ENCODE data around the gene B3GNT5. TPM values are rescaled to one million over a fixed set of nuclear protein-coding genes. Genes with fewer than 3 reads are reported as not detected.

B3GNT5 gene
- total RNA-seq, 1 donor from 2014 or later = 23.4 TPM

DNA sequence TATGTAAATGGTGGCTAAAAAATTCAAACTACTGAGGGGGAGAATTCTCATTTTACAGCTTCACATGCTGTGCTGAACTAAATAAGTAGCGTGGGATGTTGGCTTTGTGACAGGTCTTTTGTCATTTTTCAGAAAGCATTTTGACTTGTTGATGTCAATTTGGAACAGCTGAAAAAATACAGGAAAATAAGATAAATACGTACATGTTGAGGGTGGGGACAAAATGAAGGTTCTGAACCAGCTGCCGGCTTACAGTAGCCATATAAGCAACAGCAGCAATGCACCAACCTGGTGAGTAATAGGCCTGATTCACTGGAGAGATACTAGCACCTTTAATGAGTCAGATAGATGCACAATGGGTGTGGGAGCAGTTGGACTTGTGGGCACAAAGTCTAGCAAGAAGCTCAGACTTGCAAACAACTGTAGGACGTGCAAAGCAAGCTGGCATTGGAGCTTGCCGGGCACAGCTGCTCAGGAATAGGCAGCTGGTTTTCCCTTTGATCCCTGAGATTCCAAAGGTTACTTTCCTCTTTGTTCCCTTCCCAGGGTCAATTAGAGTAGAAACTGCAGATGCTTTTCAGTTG lies 12.9 kb downstream of the B3GNT5 start:
- DNase-seq = peak; percentile 20

DNA sequence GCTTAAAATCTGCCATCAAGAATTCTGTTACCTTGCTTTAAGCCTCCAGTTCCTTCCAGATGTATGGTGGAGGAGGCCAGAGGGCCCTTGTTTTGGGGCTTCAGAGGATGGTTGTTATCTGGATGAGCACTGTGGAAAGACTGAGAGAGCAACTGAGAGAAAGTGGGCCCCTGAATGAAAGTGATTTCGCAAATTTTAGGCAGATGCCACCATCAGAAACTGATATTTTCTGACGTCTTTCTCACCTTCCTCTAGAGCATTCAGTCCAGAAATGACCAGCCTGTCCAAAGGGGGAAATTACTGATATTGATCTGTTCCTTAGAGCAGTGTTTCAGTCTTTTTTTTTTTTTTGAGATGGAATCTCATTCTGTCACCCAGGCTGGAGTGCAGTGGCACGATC lies 13.4 kb downstream of the B3GNT5 start:
- DNase-seq = no peak

DNA sequence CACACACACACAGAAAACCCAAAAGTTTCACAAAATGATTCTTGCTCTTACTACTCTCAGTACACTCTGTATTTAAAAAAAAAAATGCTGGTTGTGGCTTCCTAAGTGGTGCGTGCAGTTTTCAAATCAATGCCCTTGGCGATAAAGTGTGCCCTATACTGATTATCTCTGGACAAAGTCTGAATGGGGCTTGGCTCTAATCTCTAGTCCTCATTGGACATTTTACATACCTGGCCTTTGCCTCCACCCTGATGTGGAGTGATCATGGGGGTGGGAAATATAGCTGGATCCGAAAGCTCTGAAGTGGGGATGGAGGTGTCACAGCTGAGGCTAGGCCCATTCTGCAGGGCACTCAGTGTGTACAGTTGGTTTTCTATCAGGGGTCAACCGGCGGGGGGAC lies 14.1 kb downstream of the B3GNT5 start:
- no peak for DNase-seq

DNA sequence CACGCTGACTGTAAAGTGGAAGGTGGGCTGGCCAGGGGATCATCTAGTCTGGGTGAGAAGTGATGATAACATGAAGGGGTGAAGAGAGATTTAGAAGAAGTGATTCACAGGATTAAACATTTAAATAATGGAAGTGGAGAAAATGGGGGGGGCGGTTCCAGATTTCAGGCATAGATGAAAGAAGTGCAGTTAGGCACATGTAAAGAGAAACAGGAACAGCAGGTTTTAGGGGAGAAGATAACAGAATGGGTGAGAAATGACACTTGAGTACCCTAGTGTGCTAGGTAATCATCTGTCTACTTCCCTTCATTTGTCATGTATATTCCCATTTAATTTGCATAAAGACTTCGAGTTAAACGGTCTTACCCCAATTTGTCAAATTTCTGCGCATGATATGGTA lies 15.3 kb downstream of the B3GNT5 start:
- DNase-seq = no peak

DNA sequence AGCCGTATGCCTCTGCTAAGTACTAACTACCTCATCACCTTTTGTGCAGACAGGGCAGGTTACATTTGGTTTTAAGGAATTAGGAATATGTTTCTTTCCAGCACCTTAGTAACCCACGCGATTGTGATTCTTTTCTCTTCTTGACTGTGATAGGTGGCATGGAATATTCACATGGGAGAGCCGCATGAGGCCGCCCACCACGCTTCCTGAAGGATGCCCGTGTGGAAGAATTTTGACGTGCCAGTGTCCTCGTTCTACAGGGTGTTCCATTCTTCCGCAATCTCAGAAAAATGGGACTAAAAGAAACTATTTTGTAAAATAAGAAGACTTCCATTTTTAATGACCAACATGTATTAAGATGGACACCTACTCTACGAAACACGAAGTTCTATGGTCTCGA lies 16.3 kb downstream of the B3GNT5 start:
- DNase-seq = no peak

DNA sequence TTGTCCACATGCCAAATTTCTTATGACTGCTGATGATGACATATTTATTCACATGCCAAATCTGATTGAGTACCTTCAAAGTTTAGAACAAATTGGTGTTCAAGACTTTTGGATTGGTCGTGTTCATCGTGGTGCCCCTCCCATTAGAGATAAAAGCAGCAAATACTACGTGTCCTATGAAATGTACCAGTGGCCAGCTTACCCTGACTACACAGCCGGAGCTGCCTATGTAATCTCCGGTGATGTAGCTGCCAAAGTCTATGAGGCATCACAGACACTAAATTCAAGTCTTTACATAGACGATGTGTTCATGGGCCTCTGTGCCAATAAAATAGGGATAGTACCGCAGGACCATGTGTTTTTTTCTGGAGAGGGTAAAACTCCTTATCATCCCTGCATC lies 17.3 kb downstream of the B3GNT5 start:
- no peak for DNase-seq

DNA sequence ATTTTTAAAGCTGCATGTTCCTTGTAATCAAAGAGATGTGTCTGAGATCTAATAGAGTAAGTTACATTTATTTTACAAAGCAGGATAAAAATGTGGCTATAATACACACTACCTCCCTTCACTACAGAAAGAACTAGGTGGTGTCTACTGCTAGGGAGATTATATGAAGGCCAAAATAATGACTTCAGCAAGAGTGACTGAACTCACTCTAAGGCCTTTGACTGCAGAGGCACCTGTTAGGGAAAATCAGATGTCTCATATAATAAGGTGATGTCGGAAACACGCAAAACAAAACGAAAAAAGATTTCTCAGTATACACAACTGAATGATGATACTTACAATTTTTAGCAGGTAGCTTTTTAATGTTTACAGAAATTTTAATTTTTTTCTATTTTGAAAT lies 19.1 kb downstream of the B3GNT5 start:
- DNase-seq = no peak

DNA sequence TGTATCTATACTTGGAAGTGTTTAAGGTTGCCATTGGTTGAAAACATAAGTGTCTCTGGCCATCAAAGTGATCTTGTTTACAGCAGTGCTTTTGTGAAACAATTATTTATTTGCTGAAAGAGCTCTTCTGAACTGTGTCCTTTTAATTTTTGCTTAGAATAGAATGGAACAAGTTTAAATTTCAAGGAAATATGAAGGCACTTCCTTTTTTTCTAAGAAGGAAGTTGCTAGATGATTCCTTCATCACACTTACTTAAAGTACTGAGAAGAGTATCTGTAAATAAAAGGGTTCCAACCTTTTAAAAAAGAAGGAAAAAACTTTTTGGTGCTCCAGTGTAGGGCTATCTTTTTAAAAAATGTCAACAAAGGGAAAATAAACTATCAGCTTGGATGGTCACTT lies 19.7 kb downstream of the B3GNT5 start:
- no peak for DNase-seq

DNA sequence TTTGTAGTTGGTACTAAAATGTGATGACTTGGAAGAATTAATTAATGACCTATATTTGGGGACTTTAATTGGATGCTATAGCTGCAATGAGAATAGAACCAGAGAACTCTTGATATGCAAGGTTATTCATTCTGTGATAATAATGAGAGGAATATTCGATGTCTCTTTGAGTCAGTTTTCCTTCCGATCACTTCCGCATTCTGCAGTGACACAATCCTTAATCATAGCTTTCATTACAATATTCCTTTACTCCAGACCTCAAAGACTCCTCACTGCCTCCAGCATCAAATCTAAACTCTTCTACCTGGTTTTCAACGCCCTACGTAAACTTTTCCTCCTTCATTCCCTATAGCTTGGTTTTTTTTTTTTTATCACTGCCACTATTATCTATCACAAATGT lies 21.6 kb downstream of the B3GNT5 start:
- no peak for DNase-seq

DNA sequence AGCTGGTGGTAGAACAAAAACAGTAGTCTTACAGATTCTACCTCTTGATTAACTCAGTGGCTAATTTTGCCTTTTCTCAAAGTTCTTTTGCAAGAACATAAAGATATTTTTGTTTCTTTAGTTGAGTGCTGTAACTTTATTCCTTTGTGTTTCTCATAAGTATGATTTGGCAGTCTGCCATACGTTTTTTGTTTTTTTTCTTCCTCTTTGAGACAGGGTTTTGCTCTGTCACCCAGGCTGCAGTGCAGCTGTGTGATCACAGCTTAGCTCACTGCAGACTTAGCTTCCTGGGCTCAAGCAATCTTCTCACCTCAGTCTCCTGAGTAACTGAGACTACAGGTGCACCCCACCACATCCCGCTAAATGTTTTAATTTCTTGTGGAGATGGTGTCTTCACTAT lies 22.4 kb downstream of the B3GNT5 start:
- peak; percentile 24 for DNase-seq

DNA sequence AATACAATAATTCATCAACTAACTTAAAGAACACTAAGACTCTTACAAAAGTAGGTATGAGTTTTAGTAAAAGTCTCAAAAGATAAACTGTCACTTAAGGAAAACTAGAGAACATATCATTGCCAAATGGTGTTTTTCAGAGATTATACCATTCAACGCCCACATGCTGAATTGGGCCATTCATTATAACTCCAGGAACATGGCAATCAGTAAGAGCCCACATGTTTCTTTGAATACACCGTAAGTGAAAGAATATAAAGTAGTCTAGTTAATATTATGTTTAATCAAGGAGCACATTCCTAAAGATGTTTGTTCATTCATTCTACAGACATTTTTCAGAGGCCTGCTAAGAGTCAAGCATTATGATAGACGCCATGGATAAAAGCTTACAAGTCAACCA lies 22.9 kb downstream of the B3GNT5 start:
- no peak for DNase-seq

DNA sequence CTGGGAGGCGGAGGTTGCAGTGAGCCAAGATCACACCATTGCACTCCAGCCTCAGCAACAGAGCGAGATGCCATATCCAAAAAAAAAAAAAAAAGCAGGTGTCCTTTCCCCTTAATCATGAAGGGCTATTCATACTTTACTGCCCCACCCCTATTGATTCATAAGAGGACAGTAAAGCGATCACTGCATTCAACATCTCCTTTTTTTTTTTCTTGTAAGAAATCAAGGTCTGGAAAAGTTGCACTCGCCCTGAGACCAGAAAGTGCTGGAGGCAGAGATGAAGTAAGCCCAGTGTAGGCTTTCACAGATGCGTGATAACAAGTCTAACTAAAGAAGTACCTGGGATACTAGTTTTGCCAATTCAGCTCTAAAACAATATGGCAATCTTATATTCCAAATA lies 24.2 kb downstream of the B3GNT5 start:
- DNase-seq = no peak

DNA sequence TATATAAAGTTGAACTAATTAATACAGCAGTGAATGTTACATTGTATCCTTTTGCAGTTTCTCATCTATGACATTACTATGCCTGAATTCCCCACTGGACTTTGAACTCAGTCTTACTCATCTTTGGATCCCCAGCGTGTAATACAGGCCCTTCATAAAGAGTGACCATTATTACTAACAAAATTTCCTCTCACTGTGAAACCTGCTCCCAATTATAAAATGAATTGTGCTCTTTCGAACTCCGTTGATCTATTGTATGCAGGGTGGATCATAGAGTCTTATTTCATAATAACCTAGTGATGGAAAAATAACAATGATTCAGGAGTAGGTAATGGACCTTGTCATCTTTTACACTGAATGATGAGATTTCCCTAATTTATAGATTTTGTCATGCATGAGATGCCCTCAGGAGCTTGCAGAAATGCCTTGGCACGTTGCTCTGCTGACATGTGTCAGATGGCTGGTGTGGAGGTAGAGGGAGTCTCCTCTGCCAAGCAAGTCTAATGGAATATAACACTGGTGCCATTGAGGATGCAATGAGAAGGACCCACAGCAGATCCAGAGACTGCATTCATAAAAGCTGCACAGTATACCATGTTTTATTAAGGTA lies 25.5 kb downstream of the B3GNT5 start:
- no peak for DNase-seq

DNA sequence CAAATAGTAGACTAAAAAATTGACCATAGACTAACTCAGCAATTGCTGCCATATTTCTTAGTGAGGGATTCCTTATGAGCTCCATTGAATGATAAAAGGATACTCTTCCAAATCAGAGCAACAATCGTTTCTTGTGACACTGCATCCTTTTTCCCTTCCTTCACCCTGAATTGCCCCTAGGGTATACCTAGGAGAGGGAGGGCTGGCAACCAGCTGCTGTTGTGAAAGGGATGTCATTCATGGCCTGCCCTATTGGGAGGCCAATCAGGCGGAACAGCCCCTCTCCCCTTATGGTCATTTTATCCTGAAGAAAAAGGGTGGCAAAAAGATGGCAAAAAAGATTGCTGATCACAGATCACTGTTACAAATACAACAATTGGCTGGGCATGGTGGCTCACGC lies 26.3 kb downstream of the B3GNT5 start:
- DNase-seq = no peak

DNA sequence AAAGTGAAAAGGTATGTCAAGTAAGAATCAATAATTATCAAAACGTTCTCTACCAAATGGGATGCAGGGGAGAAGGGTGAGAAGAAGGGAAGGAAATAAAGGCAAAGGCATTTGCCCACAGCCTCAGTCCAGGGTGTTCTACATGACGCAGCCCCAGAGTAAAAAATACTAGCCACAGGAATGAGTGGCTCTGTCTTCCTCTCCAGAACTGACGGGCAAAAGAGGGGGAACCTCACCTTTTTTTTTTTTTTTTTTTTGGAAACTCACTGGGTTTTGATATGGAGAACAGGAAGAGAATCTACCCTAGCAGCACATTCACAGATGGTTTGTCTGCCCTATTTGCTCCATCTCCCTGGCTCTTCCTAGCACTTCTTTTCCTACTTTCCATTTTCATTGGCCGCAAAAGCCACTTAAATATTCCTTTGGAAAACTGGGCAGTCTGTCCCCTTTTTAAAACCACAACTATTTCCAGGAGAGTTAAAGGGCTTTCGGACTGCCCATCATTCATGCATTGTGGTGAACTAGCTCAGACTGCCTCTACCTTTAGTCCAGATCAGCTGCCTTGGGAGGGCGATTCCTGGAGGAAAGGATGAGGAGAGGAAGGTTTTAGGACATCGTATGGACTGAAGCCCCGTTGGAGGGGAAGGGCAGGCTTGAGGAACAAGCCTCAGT lies 28.2 kb downstream of the B3GNT5 start:
- no peak for DNase-seq

DNA sequence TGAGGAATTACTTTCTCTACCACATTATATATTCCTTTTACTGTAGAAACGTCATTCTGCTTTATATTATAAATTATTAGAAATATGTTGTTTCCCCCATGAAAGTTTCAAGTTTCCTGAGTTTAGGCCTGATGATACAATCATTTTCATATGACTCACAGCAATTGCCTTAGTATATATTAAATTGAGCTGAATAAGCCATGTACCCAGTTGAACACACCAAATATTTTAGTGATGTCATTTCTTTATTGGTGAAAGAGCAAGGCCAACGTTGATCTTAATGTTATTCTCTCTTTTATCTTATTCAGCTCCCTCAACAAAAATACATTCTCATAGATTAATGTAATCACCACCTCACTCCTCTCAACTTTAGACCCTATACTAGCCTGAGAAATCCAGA lies 30.8 kb downstream of the B3GNT5 start:
- no peak for DNase-seq

DNA sequence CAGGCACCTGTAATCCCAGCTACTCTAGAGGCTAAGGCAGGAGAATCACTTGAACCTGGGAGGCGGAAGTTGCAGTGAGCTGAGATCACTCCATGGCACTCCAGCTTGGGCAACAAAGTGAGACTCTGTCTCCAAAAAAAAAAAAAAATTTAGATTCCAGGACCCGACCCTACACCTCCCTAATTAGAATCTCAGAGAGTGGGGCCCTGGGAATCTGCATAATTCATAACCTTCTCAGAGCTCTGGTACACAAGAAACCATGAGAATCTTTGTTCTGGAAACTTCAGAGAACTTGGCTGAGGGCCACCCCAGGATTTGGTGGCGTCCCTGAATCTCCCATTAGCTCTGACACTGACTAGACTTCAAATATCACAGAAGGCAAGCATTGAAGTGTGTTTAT lies 31.5 kb downstream of the B3GNT5 start:
- DNase-seq = no peak

DNA sequence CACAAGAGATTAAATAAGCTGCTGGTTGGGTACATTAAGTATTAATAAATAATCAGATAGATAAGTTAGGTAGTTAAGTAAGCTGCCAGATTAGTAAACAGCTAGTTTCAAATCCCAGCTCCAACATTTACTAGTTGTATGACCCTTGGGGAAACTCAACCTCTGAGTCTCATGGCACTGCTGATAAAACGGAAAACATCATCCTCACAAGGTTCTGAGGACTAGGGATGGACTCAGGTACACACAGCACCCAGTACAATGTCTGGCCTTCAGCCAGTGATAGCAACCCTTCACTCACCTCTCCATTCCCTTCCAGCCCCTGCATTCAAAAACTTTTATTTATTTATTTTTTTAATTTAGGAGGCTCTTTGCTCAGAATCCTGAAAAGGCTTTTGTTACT lies 32.3 kb downstream of the B3GNT5 start:
- DNase-seq = no peak

DNA sequence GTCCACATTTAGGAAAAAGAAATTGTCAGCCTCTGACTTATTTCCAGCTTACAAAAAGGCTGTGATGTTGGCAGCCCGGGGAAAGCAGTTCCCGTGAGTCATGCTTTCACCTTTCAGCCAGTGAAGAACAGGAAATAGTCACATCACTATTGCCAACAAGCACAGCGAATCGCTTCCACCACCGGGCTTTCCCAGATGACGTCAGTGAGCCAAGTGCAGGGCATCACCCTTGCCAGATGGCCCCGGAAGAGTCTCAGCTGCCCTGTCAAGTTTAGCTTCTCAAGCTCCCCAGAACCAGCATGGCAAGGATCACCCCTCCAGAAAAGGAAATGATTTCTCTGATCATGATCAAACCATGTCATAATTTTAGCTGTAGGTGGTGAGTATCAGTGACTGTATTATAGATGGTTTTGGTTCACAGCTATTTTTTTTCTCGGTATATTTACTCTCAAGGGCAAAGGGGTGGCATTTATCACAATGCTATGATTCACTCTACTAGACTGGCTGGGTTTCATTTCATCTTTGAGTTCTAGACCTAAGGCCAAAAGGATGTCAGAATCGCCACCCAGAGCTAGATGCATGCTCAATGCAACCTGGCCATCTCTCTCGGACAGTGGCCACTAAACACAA lies 32.9 kb downstream of the B3GNT5 start:
- peak; percentile 45 for DNase-seq

DNA sequence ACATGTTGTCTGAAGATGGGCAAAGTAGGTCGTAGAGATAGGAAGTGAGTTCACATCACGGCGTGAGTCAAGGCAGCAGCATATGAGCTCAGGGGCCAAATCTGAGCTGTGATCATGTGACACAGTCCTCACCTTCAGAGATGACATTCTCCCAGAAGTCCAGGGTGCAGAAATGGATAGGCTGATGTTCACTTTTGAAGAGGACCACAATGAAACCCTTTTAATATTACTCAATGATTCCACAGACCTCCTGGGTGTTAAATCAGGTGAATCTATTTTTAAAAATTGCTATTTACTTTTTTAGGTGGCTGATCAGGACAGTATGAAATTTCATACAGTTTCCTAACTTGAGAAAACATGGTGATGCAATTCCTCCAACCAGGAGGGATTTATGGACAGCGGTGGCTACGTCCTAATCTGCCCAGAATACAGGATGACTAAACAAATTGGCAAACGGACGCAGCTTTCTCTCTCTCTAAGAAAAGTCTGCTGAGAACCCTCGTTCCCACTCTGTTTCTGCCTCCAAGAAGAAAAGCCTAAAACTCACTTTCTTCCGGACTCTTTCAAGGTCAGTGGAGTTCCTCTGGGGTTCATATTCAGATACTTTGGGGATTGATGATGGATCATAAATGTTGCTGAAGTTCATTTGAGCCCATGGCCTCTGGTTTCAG lies 34.4 kb downstream of the B3GNT5 start:
- DNase-seq = no peak

DNA sequence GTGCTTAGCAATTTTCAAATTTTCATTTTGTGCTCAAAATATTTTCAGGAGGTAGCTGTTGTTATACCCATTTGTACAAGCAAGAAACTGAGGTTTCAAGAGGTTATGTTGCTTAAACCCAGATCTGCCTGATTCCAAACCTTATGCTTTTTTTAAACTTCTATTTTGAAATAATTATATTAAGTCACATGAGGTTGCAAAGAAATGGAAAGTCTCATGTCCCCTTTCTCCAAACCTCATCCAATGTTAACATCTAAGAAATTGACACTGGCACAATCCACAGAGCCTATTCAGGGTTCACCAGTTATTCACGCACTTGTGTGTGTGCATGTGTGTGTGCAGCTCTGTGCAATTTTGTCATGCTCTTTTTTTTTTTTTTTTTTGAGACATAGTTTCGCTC lies 35.1 kb downstream of the B3GNT5 start:
- DNase-seq = no peak

DNA sequence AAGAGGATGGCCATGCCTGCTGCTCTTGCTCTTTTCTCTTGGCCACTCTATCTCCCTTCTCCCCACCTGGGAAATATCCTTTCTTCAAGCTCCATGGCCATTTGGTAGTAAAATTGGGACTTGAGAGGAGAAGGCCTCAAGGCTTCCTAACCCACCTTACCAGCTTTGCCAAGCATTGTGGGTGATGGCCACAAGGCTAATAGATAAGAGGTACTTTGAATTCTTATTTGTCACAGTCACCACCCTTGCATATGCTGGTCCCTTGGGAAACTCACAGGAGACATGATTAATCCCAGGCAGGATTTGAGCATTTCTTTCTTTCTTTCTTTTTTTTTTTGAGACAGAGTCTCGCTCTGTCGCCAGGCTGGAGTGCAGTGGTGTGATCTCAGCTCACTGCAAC lies 37.2 kb downstream of the B3GNT5 start:
- DNase-seq = no peak

DNA sequence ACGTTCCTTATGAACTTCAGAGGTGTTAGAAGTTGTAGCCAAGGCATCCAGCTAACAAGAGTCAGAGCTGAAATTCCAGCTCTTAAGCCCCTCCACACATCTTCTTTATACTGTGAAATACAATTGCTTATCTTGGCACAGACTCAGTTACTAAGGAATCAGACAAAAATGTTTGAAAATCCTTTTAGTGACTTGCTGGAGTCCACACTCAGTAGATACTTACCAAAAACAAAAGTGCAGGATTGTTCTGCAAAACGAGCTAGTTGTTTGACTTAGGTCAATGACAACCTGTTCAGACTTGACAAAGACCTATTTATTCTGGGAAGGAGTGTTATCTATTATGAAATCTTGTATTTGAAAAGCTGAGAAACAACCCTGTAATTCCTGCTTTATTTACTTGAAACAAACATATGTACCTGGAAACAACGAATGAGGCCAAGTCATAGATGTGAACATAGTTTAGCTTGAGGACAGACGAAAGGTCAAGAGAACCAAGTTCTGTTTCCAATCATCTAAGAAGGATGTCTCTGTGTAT lies 38.5 kb downstream of the B3GNT5 start:
- DNase-seq = peak; percentile 7
